Measurements from ENCODE around the gene KAT7.
"Not testable (repeated sequence)": the region's sequence is repeated elsewhere in the genome, so short reads cannot be mapped to it uniquely, and the experiment has no call there.

The KAT7 gene

GRCh38 chr17:49815761-49816281 lies 27.3 kb downstream of the KAT7 start:
- H3K36me3 ChIP-seq (ENCODE audit: insufficient read depth, low read length), result peaks cover 59% of the 10 kb centered on the region
- peak overlapping the region; percentile 76 for H3K9ac ChIP-seq (ENCODE audit: low read depth, low read length)
- H3K9me3 ChIP-seq (ENCODE audit: insufficient read depth, low read depth, low read length), result no peaks in the 10 kb centered on the region
- peak overlapping the region; percentile 50 for H3K4me3 ChIP-seq (ENCODE audit: low read length)
- peak overlapping the region; percentile 95 for H3K27ac ChIP-seq (ENCODE audit: low read depth, low read length)
- WGBS, result 7% methylated on average over 9 of the region's 9 CpGs
- H3K27me3 ChIP-seq (ENCODE audit: insufficient read depth, low read length), result no peaks in the 10 kb centered on the region
- H3K4me1 ChIP-seq (ENCODE audit: insufficient read depth, low read length), result peaks cover 59% of the 10 kb centered on the region

GRCh38 chr17:49817993-49818392 lies 29.5 kb downstream of the KAT7 start:
- Histone ChIP-seq H3K4me1 (ENCODE audit: insufficient read depth, low read length) (peaks cover 59% of the 10 kb centered on the region), H3K4me3 (ENCODE audit: low read length) (no peak overlapping the region), H3K27ac (ENCODE audit: low read depth, low read length) (0 out of 2 replicates have a peak overlapping the region, but pooled peaks have one; percentile 8), H3K27me3 (ENCODE audit: insufficient read depth, low read length) (no peaks in the 10 kb centered on the region), H3K36me3 (ENCODE audit: insufficient read depth, low read length) (peaks cover 68% of the 10 kb centered on the region), H3K9me3 (ENCODE audit: insufficient read depth, low read depth, low read length) (no peaks in the 10 kb centered on the region), H3K9ac (ENCODE audit: low read depth, low read length) (no peak overlapping the region)
- WGBS, result 96% methylated on average over 4 of the region's 4 CpGs

- Histone ChIP-seq H3K9ac (ENCODE audit: low read depth, low read length) (no peak overlapping the region), H3K27ac (ENCODE audit: low read depth, low read length) (no peak overlapping the region), H3K4me1 (ENCODE audit: insufficient read depth, low read length) (peaks cover 50% of the 10 kb centered on the region), H3K9me3 (ENCODE audit: insufficient read depth, low read depth, low read length) (no peaks in the 10 kb centered on the region), H3K27me3 (ENCODE audit: insufficient read depth, low read length) (no peaks in the 10 kb centered on the region), H3K36me3 (ENCODE audit: insufficient read depth, low read length) (peaks cover 73% of the 10 kb centered on the region), H3K4me3 (ENCODE audit: low read length) (no peak overlapping the region)
- WGBS, result 94% methylated on average over 5 of the region's 5 CpGs
Measured at GRCh38 chr17:49819138-49819537, 30.7 kb downstream of the KAT7 start.

GRCh38 chr17:49819651-49820050 lies 31.2 kb downstream of the KAT7 start:
- WGBS, result 96% methylated on average over 2 of the region's 2 CpGs

GRCh38 chr17:49820773-49821172 lies 32.3 kb downstream of the KAT7 start:
- Histone ChIP-seq H3K9ac (ENCODE audit: low read depth, low read length) (no peak overlapping the region), H3K4me3 (ENCODE audit: low read length) (no peak overlapping the region), H3K27me3 (ENCODE audit: insufficient read depth, low read length) (no peaks in the 10 kb centered on the region), H3K4me1 (ENCODE audit: insufficient read depth, low read length) (peaks cover 38% of the 10 kb centered on the region), H3K9me3 (ENCODE audit: insufficient read depth, low read depth, low read length) (no peaks in the 10 kb centered on the region), H3K36me3 (ENCODE audit: insufficient read depth, low read length) (peaks cover 89% of the 10 kb centered on the region), H3K27ac (ENCODE audit: low read depth, low read length) (no peak overlapping the region)
- 94% methylated on average over 1 of the region's 1 CpG for WGBS

More at GRCh38 chr17:49819651-49820050, 31.2 kb downstream of the KAT7 start:
- Histone ChIP-seq H3K4me1 (ENCODE audit: insufficient read depth, low read length) (peaks cover 45% of the 10 kb centered on the region), H3K9me3 (ENCODE audit: insufficient read depth, low read depth, low read length) (no peaks in the 10 kb centered on the region), H3K27me3 (ENCODE audit: insufficient read depth, low read length) (no peaks in the 10 kb centered on the region), H3K4me3 (ENCODE audit: low read length) (no peak overlapping the region), H3K36me3 (ENCODE audit: insufficient read depth, low read length) (peaks cover 78% of the 10 kb centered on the region), H3K9ac (ENCODE audit: low read depth, low read length) (no peak overlapping the region), H3K27ac (ENCODE audit: low read depth, low read length) (no peak overlapping the region)

- H3K9ac ChIP-seq (ENCODE audit: low read depth, low read length), result no peak overlapping the region
- 98% methylated on average over 2 of the region's 2 CpGs for WGBS
- no peaks in the 10 kb centered on the region for H3K9me3 ChIP-seq (ENCODE audit: insufficient read depth, low read depth, low read length)
- H3K4me1 ChIP-seq (ENCODE audit: insufficient read depth, low read length), result peaks cover 33% of the 10 kb centered on the region
- no peaks in the 10 kb centered on the region for H3K27me3 ChIP-seq (ENCODE audit: insufficient read depth, low read length)
- H3K36me3 ChIP-seq (ENCODE audit: insufficient read depth, low read length), result peaks cover 96% of the 10 kb centered on the region
- H3K4me3 ChIP-seq (ENCODE audit: low read length), result no peak overlapping the region
- no peak overlapping the region for H3K27ac ChIP-seq (ENCODE audit: low read depth, low read length)
Measured at GRCh38 chr17:49821466-49821865, 33.0 kb downstream of the KAT7 start.

- 93% methylated on average over 1 of the region's 1 CpG for WGBS
- Histone ChIP-seq H3K27me3 (ENCODE audit: insufficient read depth, low read length) (no peaks in the 10 kb centered on the region), H3K9me3 (ENCODE audit: insufficient read depth, low read depth, low read length) (no peaks in the 10 kb centered on the region), H3K9ac (ENCODE audit: low read depth, low read length) (no peak overlapping the region), H3K27ac (ENCODE audit: low read depth, low read length) (no peak overlapping the region), H3K4me1 (ENCODE audit: insufficient read depth, low read length) (peaks cover 28% of the 10 kb centered on the region), H3K36me3 (ENCODE audit: insufficient read depth, low read length) (peaks cover 97% of the 10 kb centered on the region), H3K4me3 (ENCODE audit: low read length) (no peak overlapping the region)
Measured at GRCh38 chr17:49821916-49822315, 33.4 kb downstream of the KAT7 start.

GRCh38 chr17:49822829-49823228 lies 34.3 kb downstream of the KAT7 start:
- no peak overlapping the region for H3K9ac ChIP-seq (ENCODE audit: low read depth, low read length)
- peaks cover 20% of the 10 kb centered on the region for H3K4me1 ChIP-seq (ENCODE audit: insufficient read depth, low read length)
- WGBS, result 95% methylated on average over 2 of the region's 2 CpGs
- no peaks in the 10 kb centered on the region for H3K27me3 ChIP-seq (ENCODE audit: insufficient read depth, low read length)
- no peak overlapping the region for H3K27ac ChIP-seq (ENCODE audit: low read depth, low read length)
- H3K4me3 ChIP-seq (ENCODE audit: low read length), result no peak overlapping the region
- peaks cover 97% of the 10 kb centered on the region for H3K36me3 ChIP-seq (ENCODE audit: insufficient read depth, low read length)
- H3K9me3 ChIP-seq (ENCODE audit: insufficient read depth, low read depth, low read length), result no peaks in the 10 kb centered on the region

GRCh38 chr17:49823614-49824013 lies 35.1 kb downstream of the KAT7 start:
- H3K9ac ChIP-seq (ENCODE audit: low read depth, low read length), result no peak overlapping the region
- H3K27me3 ChIP-seq (ENCODE audit: insufficient read depth, low read length), result no peaks in the 10 kb centered on the region
- no peak overlapping the region for H3K27ac ChIP-seq (ENCODE audit: low read depth, low read length)
- peaks cover 97% of the 10 kb centered on the region for H3K36me3 ChIP-seq (ENCODE audit: insufficient read depth, low read length)
- H3K4me1 ChIP-seq (ENCODE audit: insufficient read depth, low read length), result peaks cover 17% of the 10 kb centered on the region
- no peak overlapping the region for H3K4me3 ChIP-seq (ENCODE audit: low read length)
- no peaks in the 10 kb centered on the region for H3K9me3 ChIP-seq (ENCODE audit: insufficient read depth, low read depth, low read length)
- 96% methylated on average over 2 of the region's 2 CpGs for WGBS

- Histone ChIP-seq H3K27me3 (ENCODE audit: insufficient read depth, low read length) (no peaks in the 10 kb centered on the region), H3K9me3 (ENCODE audit: insufficient read depth, low read depth, low read length) (no peaks in the 10 kb centered on the region), H3K4me1 (ENCODE audit: insufficient read depth, low read length) (peaks cover 6% of the 10 kb centered on the region), H3K4me3 (ENCODE audit: low read length) (no peak overlapping the region), H3K27ac (ENCODE audit: low read depth, low read length) (peak overlapping the region; percentile 0), H3K9ac (ENCODE audit: low read depth, low read length) (no peak overlapping the region), H3K36me3 (ENCODE audit: insufficient read depth, low read length) (peaks cover 97% of the 10 kb centered on the region)
- 94% methylated on average over 2 of the region's 2 CpGs for WGBS
Measured at GRCh38 chr17:49825645-49826044, 37.2 kb downstream of the KAT7 start.

GRCh38 chr17:49828325-49828724 lies 39.8 kb downstream of the KAT7 start:
- not testable (repeated sequence) for H3K4me3 ChIP-seq (ENCODE audit: low read length); H3K27me3 ChIP-seq (ENCODE audit: insufficient read depth, low read length); H3K9me3 ChIP-seq (ENCODE audit: insufficient read depth, low read depth, low read length); H3K9ac ChIP-seq (ENCODE audit: low read depth, low read length); H3K4me1 ChIP-seq (ENCODE audit: insufficient read depth, low read length); H3K27ac ChIP-seq (ENCODE audit: low read depth, low read length)
- H3K36me3 ChIP-seq (ENCODE audit: insufficient read depth, low read length), result peaks cover 92% of the 10 kb centered on the region
- 86% methylated on average over 2 of the region's 2 CpGs for WGBS

- Histone ChIP-seq H3K4me3 (ENCODE audit: low read length) (no peak overlapping the region), H3K9me3 (ENCODE audit: insufficient read depth, low read depth, low read length) (no peaks in the 10 kb centered on the region), H3K27me3 (ENCODE audit: insufficient read depth, low read length) (no peaks in the 10 kb centered on the region), H3K4me1 (ENCODE audit: insufficient read depth, low read length) (peaks cover 4% of the 10 kb centered on the region), H3K27ac (ENCODE audit: low read depth, low read length) (no peak overlapping the region), H3K36me3 (ENCODE audit: insufficient read depth, low read length) (peaks cover 92% of the 10 kb centered on the region), H3K9ac (ENCODE audit: low read depth, low read length) (no peak overlapping the region)
- WGBS, result 96% methylated on average over 2 of the region's 2 CpGs
Measured at GRCh38 chr17:49829026-49829425, 40.5 kb downstream of the KAT7 start.
